ENCODE data around the gene MRPS34.
"Not testable (repeated sequence)": the region's sequence is repeated elsewhere in the genome, so short reads cannot be mapped to it uniquely, and the experiment has no call there.

MRPS34 gene

GRCh38 chr16:1752853-1753252 lies 20.1 kb downstream of the MRPS34 start:
- DNase-seq (ENCODE audit: low read depth in 2 of 2): no peak

DNA sequence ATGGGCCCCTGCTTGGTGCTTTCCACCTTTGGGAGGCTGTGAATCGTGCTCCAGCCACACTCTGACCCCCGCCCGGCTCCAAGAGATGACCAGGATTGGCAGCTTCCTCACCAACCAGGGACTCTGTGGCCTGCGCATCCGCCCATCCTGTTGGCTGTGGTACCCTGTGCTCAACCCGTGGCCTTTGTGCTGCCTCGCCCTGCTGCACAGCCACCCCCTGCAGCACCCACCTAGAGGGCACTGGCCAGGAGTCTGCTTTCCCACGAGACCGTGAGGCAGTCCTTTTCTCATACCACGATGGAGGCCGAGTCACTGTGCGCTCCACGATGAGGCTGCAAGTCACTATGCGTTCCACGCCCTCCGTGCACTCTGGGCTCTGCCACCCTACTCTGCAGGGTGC lies 21.0 kb downstream of the MRPS34 start:
- DNase-seq (ENCODE audit: low read depth in 2 of 2): no peak

DNA sequence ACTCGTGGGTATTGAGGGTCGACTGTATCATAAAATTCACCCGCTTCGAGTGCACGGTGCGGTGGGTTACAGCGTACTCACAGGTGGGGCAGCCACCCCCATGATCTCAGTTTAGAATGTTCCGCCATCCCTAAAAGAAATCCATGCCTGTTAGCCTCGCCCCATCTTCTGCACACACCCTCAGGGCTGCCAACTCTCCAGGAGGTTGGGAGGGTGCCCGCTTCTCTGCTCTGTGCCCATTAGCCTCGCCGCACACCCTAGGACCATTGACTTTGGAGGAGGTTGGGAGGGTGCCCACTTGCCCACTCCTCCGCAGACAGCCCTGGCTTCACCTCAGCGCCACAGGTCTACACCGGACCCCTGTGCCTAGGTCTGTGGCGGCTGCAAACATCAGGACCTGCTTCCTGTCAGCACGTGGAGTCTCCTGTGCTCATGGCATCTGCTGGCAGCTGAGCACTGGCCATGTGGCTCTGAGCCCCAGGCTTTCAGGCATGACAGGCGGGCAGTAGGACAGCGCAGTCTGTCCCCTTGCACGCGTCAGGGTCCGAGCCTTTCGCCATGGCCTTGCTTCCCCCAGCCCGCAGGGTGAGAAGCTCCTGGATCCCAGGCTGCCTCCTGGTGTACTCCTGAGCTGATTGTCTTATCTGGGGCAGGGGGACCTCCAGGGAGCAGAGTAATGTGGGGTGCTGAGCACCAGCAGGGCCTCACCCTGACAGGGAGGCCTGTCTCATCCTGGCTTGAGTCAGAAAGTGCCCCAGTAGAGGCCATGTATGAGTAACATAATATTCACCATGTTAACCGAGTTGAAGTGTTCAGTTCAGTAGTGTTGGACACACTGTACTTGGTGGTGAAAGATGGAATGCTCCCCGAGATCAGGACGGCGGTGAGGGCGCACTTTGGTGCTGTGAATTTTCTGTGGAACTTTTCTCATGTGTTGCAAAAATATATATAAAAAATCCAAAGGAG lies 23.5 kb downstream of the MRPS34 start:
- no peak for DNase-seq (ENCODE audit: low read depth in 2 of 2)

DNA sequence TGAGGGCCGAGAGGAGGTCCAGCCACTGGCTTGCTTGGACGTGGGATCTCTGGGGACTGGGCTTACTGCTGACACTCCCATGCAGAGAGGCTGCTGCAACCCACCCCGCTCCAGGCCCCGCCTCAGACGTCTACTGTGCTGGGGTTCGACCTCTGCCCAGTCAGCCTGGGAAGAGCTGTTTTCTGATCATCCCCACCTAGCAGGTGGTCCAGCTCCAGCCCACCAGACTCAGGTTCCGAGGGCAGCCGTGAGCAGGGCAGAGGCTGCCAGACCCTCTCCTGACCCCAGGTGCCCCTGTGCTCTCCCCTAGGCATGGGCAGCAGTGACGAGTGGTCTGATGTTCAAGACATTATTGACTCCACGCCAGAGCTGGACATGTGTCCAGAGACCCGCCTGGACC lies 25.0 kb downstream of the MRPS34 start:
- DNase-seq (ENCODE audit: low read depth in 2 of 2): no peak

DNA sequence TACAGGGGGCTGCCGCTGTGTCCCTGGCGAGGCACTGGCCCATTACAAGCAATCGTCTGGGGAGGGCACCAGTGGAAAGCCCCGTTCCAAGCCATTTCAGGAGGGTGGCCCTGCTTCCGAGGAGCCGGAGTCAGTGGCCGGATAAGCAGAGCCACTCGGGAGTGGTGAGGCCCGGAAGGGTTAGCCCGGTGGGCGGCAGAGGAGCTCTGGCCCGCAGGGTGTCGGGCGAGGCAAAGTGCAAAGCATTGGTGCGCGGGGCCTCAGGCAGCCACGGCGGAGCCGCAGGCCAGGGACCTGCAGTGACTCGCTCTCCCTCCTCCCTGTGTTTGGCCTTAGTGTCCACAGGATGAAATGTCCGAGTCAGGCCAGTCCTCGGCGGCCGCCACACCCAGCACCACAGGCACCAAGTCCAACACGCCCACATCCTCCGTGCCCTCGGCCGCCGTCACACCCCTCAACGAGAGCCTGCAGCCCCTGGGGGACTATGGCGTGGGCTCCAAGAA lies 26.2 kb downstream of the MRPS34 start:
- DNase-seq (ENCODE audit: low read depth in 2 of 2): no peak

DNA sequence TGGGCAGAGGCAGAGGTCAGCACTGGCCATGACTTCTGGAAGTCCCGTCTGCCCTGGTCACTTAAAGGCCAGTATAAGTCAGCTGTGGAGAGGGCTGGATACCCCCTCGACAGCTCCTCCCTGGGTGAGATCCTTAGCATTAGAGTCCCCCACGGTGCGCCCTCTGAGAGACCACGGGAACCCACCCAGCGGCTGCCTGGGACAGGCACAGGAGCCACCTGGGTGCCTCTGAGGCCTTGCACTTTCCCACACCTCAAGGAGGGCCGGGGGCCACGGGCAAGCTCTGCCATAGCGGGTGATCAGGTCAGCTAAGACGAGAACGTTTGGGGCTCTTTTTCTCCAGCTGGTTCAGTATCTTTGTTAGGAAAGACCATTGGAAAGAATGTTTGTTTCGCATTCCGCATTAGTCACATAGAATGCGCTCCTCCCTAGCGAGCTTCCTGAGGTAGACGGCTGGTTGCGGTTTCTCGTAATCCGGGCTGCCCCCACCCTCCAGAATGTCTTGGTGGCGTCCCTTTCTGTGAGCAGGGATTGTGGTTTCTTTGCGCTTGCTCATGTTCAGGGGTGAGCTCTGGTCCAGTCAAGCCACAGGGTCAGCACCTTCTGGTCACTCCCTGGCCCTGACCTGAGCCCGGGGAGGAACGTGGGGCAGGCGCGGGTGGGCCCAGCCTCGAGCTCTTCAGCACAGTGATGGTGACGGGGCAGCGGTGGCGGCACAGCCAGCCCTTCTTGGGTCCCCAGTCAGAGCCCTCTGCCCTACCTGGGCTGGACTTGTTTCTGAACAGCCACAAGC lies 26.8 kb downstream of the MRPS34 start:
- DNase-seq (ENCODE audit: low read depth in 2 of 2): no peak

- DNase-seq (ENCODE audit: low read depth in 2 of 2): no peak
These were observed 27.6 kb downstream of the MRPS34 start for GRCh38 chr16:1745181-1745899.

- DNase-seq (ENCODE audit: low read depth in 2 of 2): no peak
These were observed 28.5 kb downstream of the MRPS34 start for GRCh38 chr16:1744338-1744840.

- no peak for DNase-seq (ENCODE audit: low read depth in 2 of 2)
These were observed 29.3 kb downstream of the MRPS34 start for GRCh38 chr16:1743376-1744337.

DNA sequence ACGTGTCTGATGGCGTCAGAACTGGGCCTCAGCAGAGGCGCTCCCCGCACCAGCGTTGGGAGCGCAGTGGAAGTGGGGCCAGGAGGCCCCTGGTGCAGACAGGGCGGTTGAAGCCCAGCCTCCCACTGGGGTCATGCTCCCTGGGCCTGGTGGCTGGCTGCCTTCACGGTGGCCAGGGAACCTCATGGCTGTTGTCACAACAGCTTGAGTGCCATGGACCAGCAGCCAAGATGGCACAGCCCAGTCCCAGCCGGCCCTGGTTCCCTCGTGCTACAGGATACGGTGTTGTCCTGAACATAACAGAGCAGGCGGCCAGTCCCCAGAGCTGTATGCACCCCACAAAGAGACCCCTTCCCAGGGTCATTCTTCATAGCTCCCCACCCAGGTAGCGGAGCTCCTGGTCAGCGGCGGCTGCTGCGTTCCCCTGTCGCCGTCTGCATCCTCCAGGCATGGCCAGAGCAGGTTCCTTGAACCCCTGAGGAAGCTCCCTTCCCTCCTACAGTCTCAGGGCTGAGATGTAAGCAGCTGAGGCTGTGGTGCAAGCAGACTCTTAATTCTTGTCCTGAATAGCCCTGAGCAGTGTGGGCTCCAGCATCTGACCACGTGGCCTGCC lies 31.3 kb downstream of the MRPS34 start:
- no peak for DNase-seq (ENCODE audit: low read depth in 2 of 2)

DNA sequence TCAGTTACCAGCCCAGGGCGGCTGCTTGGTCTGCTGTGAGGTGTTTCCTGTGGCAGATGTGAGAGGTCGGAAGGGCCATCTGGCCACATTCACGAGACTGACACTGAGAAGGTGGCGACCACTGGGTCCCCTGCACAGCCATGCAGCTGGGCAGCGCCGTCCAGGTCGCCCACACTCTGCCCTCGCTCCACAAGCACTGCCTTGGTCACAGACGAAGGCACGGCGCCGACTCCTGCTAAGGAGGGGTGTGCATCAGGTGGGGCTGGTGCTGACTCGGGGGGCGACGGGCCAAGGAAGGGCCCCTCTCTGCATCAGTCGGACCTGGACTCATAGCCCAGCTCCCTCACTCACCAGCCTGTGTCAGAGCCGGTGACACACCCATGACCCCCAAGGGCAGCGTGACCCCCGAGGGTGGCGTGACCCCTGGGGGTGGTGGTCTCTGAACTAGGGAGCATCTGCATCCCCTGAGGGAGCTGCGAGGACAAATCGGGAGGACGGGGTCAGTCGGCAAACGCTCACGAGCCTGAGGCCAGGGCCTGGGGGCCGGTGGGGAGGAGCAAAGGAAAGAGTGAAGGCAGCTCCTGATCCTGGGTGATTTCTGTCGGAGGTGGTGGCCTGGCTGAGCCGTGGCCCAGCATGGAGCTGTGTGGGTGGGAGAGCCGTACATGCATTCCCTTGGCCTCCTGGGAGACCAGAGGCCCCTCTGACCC lies 32.0 kb downstream of the MRPS34 start:
- DNase-seq (ENCODE audit: low read depth in 2 of 2): no peak

- DNase-seq (ENCODE audit: low read depth in 2 of 2): no peak
These were observed 32.7 kb downstream of the MRPS34 start for GRCh38 chr16:1740234-1740633.

DNA sequence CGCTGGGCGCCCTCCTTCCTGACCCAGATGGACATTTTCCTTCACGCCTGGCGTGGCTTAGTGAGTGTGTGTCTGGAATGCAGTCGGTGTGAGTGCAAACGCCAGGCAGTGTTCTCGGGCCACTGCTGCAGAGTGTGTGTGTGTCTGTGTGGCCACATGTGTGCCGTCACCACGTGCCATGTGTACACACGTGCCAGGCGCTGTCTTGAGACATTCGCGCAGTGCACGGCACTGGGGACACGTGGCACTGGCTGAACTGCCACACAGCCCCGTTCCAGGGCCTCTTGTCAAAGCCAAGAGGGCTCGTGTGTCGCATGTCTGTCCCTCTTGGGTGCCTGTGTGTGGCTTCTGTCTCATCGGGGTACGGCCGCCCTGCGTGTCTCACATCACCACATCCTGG lies 38.1 kb downstream of the MRPS34 start:
- no peak for DNase-seq (ENCODE audit: low read depth in 2 of 2)

GRCh38 chr16:1734123-1734522 lies 38.8 kb downstream of the MRPS34 start:
- no peak for DNase-seq (ENCODE audit: low read depth in 2 of 2)

GRCh38 chr16:1732551-1732987 lies 40.4 kb downstream of the MRPS34 start:
- not testable (repeated sequence) for DNase-seq (ENCODE audit: low read depth in 2 of 2)

DNA sequence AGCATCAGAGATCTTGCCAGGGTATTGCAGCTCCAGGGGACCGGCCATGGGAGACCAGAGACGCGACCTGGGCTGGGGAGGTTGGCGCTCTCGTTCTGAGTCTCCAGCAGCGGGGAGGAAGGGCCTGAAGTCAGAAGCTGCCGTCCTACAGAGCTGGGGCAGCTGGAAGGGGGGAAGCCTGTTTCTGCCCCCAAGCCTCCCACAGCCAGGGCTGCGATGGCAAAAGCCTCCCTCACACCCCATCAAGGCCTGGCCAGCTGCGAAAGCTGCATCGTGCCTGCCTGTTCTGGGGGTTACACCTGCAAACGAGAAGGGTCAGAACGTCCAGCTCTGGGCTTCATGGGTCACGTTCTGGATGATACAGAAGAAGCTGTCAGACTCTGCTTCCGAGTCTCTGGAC lies 40.9 kb downstream of the MRPS34 start:
- DNase-seq (ENCODE audit: low read depth in 2 of 2): no peak

DNA sequence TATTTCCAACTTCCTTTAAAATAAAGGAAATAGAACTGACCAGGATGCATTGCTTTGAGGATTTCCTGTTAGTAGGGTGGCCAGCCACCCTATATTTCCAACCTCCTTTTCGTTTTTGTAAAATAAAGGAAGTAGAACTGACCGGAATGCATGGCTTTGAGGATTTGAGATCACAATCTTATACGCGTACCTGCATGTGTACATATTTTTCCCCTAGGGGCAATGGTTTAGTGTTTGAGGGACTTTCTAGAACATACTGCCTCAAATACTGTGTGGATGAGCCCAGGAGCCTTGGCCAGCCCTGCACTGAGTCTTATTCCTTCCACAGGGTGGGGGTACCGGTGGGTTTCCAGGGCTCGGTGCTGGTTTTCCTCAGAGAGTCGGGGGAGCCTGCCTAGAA lies 41.3 kb downstream of the MRPS34 start:
- no peak for DNase-seq (ENCODE audit: low read depth in 2 of 2)

- DNase-seq (ENCODE audit: low read depth in 2 of 2): no peak
These were observed 41.9 kb downstream of the MRPS34 start for GRCh38 chr16:1731073-1731472.

GRCh38 chr16:1729445-1729844 lies 43.5 kb downstream of the MRPS34 start:
- no peak for DNase-seq (ENCODE audit: low read depth in 2 of 2)

All from stimulated activated CD4-positive, alpha-beta T cell treated with anti-CD3 and anti-CD28 coated beads, Interleukin-1b, Interleukin-23, amount 100 ng/mL, for 4 hours (primary cell).